CD4-positive, alpha-beta T cell treated with Interleukin-21 for 1 hour (primary cell): ENCODE results near the gene EPX.
"Not testable (repeated sequence)": the region's sequence is repeated elsewhere in the genome, so short reads cannot be mapped to it uniquely, and the experiment has no call there.

ENCODE experiments used
- DNase-seq: peaks from one replicate; pipeline ENCODE4 v3.0.0-alpha.2; 2020

EPX gene, protein sequence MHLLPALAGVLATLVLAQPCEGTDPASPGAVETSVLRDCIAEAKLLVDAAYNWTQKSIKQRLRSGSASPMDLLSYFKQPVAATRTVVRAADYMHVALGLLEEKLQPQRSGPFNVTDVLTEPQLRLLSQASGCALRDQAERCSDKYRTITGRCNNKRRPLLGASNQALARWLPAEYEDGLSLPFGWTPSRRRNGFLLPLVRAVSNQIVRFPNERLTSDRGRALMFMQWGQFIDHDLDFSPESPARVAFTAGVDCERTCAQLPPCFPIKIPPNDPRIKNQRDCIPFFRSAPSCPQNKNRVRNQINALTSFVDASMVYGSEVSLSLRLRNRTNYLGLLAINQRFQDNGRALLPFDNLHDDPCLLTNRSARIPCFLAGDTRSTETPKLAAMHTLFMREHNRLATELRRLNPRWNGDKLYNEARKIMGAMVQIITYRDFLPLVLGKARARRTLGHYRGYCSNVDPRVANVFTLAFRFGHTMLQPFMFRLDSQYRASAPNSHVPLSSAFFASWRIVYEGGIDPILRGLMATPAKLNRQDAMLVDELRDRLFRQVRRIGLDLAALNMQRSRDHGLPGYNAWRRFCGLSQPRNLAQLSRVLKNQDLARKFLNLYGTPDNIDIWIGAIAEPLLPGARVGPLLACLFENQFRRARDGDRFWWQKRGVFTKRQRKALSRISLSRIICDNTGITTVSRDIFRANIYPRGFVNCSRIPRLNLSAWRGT

DNA sequence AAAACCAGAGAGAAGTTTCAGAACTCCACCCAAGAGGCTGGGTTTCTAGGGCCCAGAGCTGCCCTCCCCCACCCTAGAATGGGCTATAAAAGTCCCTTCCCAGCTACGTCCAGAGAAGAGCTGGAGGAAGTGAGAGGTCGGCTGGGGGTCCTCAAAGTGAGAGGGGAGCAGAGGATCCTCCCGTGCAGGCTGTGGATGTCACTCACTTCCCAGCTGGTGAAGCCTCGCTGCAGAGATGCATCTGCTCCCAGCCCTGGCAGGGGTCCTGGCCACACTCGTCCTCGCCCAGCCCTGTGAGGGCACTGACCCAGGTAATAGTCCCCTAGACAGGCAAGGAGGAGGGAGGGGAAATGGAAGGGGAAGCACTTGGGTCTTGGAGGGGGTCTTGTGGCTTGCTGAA lies at the start of gene EPX:
EPX (plus strand) TSS at position 115 of the 400 bp plus-strand sequence; CDS start at position 236, 121 bp downstream.
- DNase-seq: no peak

DNA sequence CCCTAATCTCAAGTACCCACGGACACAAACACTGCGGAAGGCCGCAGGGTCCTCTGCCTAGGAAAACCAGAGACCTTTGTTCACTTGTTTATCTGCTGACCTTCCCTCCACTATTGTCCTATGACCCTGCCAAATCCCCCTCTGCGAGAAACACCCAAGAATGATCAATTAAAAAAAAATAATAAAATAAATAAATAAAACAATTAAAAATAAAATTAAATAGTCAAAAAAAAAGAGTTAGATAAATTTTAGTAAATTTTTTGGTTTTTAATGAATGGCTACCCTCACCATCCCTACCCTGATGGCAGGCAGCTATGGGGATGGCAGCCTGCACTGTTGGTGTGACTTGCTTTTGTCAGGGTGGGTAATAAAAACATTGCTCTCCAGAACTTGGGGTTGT lies 49.2 kb upstream of the EPX start:
- DNase-seq: not testable (repeated sequence)

DNA sequence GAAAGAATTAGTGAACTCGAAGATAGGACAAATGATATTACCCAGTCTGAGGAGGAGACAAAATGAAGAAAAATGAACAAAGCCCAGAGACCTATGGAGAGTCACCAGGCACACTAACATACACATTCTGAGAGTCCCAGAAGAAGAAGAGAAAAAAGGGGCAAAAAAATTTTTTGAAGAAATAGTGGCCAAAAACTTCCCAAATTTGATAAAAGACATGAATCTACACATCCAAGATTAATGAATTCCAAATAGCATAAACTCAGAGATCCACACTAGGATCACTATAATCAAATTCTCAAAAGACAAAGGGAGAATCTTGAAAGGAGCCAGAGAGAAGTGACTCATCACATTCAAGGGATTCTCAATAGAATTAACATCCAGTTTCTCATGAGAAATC lies 47.7 kb upstream of the EPX start:
- no peak for DNase-seq

DNA sequence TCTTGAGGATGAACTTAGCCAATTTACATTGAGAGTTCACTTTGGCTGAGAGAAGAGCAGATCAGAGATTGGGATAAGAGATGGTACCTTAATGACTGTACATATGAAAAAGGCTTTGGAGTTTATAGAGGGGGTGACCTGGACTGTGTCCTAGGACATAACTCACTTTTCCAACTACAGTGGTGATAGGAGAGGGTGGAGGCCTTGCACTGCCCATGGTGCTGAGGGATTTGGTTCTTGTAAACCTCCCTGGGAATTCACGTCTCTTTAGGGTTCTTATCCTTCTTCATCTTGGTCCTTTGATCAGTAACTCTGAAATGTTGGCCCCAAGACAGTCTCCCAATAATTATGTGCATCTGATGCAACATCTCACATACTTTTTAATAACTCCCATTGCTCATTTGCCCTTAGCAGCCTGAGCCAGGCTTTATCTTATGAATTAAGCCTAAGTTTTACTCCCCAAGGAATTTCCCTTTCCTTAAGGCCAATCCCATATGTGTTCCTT lies 44.5 kb upstream of the EPX start, which contains the start of gene OR4D1:
OR4D1 (plus strand) TSS at position 455 of the 505 bp plus-strand sequence. CDS start 6,770 bp downstream, outside the sequence.
- DNase-seq: no peak

DNA sequence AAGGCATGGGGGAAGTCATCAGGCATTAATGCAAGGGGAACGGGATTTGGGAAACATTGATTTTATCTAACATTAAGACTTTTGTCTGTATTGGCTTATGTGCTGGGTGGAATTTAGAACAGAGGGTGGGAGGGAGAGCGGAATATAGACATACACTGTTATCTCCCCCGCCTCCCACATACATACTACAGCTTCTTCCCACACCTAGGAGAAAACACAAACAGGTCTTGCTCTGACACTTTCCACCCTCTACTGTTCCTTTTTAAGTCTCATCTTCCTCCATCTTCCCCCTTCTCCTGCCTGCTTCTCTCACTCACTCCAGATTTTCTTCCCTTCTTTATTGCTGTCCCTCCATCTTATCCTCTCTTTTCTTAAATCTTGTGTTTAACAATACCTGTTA lies 43.9 kb upstream of the EPX start:
- DNase-seq: no peak

DNA sequence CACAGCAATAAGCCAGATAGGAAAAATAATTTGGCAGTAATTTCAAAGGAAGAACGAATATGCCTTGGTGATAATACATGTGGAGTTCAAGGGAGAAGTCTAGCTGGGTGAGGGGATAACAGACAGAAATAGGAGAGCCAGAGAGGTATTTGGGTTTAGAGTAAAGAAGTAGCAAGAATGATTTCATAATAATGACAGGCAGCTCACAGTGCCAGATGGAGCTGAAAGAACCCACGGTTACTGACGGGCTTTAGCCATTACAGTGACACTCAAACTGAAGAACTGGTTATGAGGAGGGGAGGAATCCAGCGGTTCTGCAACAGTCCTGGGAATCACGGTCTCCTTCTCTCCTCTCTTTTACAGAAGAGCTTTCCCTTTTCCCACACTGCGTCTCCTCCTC lies 42.1 kb upstream of the EPX start:
- no peak for DNase-seq

DNA sequence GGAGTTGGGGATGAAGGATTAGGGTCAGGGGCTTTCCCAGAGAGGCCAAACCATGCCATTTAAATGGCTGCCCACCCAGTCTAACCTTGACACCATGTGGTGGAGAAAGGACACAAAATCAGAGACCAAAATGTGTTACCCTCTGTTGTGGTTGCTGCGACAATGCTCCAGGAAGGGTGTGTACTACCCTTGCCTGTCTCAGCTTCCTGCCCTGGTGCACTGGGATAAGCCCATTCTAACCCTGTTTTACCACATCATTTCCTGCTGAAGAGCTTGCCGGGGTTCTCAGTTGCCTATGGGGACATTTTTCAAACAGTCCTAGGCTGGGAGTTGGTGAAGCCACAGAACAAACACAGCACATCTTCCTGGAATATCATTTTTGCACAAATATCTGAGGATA lies 39.5 kb upstream of the EPX start:
- peak; percentile 86 for DNase-seq

DNA sequence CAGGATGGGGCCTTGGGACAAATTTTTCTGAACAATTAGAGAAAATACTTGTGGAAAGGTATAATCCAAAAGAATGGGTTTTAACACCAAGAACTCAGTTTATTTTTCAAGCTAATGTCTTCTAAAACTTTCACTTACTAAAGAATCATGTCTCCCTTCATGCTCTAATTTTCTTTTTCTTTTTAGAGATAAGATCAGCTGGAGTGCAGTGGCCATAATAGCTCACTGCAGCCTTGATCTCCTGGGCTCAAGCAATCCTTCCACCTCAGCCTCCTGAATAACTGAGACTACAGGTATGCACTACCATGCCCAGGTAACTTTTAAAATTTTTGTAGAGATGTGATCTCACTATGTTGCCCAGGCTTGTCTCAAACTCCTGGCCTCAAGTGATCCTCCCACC lies 38.9 kb upstream of the EPX start:
- DNase-seq: peak; percentile 21

DNA sequence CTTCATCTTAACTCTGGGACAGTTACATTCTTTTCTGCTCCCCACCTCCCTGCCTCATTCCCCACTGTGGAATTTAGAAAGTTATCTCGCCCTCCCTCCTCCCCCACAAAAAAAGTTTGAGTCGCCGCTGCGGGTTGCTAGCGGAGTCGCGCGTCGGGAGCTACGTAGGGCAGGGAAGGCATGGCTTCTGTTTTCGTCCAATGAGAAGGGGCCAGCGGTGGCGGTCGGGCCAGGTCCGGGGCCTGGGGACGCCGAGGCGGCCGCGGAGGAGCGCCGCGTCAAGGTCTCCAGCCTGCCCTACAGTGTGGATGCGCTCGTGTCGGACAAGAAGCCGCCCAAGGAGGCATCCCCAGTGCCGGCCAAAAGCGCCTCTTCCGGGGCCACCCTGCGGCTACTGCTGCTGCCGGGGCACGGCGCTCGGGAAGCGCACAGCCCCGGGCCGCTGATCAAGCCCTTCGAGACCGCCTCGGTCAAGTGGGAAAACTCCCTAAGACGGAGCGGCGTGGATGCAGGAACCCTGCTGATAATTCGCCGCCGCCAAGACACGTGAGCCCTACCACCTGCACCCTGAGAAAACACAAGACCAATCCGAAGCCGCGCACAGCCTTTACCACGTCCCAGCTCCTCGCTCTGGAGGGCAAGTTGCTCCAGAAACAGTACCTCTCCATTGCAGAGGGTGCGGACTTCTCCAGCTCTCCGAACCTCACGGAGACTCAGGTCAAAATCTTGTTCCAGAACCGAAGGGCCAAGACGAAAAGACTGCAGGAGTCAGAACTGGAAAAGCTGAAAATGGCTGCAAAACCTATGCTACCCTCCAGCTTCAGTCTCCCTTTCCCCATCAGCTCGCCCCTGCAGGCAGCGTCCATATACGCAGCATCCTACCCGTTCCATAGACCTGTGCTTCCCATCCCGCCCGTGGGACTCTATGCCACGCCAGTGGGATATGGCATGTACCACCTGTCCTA lies 35.4 kb upstream of the EPX start:
- DNase-seq: peak; percentile 70

DNA sequence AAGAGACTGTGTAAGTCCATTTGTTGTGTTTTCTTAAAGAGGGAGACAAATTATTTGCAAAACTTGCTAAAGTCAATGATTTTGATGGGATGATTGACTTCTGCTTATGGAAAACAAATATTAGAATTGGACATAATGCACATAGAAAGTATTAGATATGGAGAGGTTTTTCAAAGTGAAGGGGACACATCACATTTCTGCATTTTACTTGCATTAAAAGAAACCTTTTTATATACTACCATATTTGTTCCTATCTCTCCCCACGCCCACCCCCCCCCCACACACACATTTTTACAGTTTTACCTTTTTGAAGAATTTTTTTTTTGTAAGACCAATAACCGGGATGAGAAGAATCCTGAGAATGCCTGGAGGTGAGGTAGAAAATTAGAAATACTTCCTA lies 34.3 kb upstream of the EPX start:
- no peak for DNase-seq

DNA sequence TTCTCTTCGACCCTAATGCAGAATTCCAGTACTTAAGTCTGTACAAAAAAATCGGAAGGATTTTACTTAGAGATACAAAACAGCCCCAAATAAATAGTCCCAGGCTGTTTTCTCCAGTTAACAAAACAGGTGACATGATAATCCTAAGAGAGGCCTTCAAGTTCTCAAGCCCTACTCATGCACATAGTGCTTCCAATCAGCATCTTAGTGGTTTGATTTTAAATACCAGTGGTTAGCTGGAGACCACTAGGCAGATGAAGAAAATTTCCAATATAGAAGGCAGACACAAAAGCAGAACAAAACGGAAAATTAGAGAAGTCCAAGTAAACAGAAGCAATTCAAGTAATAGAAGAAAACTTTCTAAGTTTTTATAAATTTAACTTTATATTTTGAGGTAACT lies 31.0 kb upstream of the EPX start:
- no peak for DNase-seq

DNA sequence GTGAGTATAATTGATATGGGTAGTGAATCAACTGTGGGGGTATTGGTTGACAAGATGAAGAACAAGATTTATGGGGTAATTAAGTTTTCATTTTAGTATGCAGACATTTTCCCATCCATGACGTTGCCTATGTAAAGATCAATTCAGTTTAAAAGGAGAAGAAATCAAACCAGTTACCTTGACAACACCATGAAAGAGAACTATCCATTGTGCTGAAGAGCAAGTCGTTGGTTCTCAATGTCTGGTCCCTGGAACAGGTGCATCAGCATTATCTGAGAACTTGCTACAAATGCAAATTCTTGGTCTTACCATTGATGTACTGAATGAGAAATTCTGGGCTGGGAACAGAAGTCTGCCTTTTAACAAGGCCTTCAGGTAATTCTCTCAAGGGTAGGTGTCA lies 26.5 kb upstream of the EPX start:
- DNase-seq: peak; percentile 9

DNA sequence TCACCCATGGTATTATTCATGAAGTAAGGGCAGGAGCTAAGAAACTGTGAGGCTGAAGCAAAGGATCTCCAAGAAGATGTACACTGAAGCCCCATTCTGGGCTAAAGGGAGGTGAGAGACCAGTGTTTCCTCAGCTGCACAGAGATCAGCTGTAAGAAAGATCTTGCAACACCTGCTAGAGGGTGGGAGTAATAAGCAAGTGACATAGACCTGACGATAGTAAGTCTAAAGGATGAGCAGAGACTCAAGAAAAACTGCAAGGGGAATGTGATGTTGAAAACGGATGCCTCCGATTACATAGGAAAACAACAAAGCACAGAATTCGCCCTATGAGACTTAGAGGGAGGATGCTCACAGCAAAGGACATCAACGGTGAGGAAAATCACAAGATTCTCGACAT lies 25.8 kb upstream of the EPX start, which contains the start of gene OR4D2:
OR4D2 (plus strand) TSS at position 301 of the 400 bp plus-strand sequence. CDS start 2,674 bp downstream, outside the sequence.
- DNase-seq: no peak

DNA sequence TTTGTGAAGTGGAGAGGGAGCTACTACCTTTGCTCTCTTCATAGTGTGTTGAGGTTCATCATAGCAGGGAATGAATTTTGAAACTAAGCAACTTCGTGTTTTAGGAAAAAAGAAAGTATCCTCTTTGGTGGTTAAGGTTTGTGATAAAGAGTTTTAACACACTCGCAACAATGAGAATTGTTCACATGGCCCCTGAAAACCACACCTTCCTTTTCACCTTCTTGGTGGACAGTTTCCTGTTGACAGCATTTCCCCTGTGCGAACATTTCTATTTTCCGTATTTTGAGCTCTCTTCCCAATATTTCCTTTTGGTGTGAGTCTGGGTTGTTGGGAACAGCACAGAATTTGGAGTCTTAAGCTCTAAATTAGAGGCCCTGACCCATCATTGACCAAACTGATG lies 21.9 kb upstream of the EPX start:
- DNase-seq: peak; percentile 31

DNA sequence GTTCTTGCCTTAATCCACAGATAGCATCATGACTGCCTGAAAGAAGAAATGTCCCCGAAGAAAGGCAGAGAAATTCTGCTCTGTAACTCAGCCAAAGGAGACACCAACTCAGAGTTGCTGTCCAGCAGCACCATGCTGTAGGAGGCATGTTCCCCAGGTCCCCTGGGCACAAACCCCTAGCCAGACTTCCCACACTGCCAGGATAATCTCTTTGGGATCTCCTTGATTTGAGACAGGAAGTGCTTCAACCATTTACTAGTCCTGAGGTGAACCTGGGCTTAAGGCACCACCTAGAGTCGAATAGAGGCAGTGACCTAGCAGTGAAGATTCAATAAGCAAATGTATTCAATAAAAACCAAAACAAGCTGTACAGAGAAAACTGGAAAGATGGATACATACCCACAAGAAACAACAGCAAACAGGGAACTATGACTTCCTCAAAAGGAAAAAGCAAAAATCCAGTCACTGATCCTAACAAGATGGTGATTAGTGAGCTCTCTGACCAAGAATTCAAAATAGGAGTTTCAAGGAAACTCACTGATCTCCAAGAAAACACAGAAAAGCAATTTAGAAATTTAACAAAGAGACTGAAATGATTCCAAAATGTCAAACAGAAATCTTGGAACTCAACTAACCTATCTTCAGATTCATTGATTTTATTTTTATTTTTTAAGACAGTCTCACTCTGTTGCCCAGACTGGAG lies 20.0 kb upstream of the EPX start:
- peak; percentile 78 for DNase-seq

DNA sequence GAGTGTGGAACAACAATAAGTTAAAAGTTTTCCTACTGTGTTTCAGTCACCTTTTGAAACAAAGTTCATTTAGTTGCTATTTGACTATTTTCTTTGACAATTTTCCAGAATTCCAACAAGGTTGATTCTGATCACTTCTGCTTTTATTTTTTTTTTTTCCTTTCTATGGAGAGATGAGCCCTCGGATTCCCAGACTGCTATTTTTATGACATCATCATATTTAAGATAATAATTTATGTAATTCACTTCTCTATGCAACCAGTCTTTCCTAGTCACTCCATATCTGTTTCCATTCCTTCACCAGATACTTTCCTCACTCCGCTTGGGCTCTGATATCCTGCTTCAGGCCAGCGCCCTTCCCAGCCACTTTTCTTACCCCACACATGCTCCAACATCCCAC lies 17.7 kb upstream of the EPX start:
- DNase-seq: no peak

DNA sequence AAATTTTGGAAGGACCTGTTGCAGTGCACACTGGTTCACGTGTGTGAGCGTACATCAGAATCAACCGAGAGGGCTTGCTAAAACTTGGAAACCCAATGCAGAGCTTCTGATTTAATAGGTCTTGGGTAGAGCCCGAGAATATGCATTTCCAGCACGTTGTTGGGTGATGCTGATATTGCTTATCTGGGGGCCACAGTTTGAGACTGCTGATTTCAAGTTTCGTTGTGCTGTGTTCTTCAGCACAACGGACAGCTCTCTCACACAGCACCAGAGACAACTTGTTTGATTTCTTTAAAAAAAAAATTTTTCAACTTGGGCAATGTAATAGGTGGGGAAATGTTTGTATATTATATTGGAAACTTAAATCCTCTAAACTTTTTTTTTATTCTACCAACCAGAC lies 16.3 kb upstream of the EPX start:
- DNase-seq: no peak

DNA sequence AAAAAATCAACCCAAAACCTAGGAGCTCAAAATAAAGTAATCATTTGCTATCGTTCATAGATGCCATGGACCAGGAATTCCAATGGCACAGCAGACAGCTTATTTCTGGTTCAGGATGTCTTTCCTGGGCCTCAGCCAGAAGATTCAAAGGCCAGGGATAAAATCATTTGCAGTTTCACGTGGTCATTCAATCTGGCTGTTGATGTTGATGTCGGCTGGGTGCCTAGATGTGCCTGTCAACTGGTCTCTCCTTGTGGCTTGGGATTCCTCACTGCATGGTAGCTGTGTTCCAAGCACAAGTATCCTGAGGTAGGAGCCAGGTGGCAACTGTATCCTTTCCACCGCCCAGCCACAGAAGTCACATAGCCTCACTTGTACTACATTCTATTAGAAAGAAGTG lies 10.7 kb upstream of the EPX start:
- DNase-seq: no peak

DNA sequence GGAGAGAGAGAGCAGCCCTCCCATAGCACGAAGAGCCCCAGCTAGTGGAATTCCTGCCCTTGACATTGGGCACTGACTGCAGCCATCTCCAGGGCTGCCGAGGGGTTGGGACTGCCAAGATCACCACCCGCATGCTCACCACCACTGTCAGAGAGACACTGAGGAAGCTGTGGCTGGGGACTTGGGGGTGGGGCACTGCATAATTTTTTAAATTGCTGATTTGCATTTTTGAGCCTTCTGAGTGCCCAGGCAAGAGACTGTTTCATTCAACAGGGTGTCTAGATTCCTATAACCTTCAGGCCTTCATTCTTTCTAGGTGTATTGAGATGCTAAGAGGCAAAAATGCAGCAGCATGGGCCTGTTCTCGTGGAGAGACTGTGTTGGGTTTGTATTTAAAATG lies 9.0 kb upstream of the EPX start:
- DNase-seq: no peak

DNA sequence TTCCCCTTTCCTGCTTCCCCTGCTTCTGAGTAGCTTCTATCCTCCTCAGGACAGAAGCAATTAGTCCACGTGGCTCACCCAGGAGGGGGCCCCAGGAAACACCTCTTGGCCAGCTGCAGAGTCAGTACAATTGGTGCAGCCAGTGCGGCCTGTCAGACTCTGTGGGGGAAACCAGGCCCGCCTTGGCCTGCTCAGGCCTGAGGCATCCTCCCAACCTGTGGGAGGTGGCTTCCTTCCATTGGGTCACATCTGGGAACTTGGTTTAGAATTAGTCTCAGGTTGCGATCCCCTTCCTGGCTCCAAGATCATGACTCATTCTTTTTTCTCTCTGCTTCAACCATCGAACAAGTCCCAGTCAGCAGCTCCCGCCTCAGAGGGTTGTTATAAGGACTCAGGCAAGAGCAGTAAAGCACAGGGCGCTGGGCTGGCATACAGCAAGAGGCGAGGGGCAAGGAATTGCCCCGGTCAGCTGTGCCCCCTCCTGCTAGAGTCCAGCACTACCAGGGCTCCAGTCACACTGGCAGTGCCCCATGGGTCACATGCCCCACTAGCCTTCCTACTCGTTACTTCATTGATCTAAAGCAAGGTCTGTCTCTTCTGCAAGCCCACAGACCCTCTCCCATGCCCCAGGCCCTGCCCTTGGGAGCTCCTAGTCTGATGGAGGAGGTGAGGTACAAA lies 8.1 kb upstream of the EPX start:
- DNase-seq: no peak

DNA sequence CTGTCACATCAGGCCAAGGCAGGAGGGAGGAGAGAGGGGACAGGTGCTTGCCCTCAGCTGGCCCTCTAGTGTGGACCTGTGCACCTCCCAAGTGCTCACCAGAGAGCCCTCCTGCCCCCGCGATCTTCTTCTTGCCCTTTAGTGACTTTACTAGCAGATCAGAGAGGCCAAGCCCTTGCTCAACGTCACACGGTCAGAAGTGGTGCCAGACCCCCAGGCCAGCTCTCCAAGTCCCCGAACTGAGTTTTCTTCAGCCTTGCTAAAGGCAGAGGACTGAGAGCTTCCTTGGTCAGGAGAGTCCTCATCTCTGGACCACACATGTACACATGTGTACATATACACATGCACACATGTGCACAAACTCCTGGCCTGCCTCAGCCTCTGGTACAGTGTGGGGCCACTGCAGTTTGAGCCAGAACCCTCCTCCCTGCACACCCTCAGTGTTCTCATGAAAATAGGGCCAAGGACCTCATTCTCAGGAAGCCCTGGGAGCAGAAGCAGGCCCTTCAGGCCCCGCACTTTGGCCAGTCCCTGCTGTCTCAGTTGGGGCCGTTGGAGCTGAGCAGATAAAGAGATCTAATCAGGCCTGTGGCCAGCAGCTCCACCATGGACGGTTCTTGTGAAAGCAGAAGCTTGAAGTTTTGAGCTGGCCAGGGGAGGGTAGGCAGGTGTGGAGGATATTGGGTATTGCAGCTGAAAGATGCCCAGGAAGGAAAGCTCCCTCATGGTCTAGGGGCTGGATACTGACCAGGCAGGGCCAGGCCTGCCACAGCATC lies 7.4 kb upstream of the EPX start:
- no peak for DNase-seq
